GM19351 (cell line): Measurements from ENCODE around the gene SMAP1.

Source experiments
- ATAC-seq: cut with Tn5 transposase; IDR thresholded peaks from one replicate; pipeline ENCODE4 v1.9.1; 2021; ENCODE audit warnings: mild to moderate bottlenecking, moderate library complexity; ENCODE audit not compliant: unreplicated experiment

Gene SMAP1

GRCh38 chr6:70667711-70668498 lies at the start of gene SMAP1:
TSS of gene SMAP1 (plus strand) at chr6:70667883. CDS start at chr6:70668024, 141 bp downstream.
- peak; percentile 89 for ATAC-seq

DNA sequence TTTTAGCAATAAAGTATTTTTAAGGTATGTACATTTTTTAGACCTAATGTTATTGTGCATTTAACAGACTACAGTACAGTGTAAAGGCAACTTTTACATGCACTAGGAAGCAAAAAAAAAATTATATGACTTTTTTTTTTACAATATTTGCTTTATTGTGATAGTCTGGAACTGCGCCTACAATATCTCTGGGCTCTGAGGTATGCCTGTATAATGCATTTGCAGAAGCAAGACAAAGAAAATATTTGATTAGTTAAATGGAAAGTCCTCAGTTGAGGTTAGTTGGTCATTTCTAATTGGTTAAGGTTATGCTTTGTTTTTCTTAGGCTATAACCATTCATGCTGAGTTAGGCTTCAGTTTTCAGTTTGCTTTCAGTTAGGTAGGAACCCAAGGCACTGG lies 46.9 kb upstream of the SMAP1 start:
- no peak for ATAC-seq

- no peak for ATAC-seq
Observed at GRCh38 chr6:70622461-70622860, 45.2 kb upstream of the SMAP1 start.

DNA sequence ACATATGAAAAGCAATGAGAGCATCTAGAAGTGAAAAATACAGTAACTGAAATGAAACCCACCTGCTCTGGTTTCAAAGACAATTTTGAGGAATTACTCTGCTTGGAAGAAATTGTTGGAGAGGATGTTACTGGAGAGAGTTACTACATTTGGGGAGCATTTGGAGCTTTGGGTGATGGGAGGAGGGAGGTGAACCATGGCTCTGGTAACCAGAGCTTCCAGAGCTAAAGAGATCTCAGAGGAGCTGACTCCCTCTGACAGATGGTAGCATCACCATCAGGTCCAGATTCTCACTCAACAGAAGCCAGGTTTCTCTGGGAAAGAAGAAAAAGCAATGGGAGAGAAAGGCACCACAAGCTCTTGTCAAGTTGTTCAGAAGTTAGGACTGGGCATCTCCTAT lies 42.2 kb upstream of the SMAP1 start:
- no peak for ATAC-seq

DNA sequence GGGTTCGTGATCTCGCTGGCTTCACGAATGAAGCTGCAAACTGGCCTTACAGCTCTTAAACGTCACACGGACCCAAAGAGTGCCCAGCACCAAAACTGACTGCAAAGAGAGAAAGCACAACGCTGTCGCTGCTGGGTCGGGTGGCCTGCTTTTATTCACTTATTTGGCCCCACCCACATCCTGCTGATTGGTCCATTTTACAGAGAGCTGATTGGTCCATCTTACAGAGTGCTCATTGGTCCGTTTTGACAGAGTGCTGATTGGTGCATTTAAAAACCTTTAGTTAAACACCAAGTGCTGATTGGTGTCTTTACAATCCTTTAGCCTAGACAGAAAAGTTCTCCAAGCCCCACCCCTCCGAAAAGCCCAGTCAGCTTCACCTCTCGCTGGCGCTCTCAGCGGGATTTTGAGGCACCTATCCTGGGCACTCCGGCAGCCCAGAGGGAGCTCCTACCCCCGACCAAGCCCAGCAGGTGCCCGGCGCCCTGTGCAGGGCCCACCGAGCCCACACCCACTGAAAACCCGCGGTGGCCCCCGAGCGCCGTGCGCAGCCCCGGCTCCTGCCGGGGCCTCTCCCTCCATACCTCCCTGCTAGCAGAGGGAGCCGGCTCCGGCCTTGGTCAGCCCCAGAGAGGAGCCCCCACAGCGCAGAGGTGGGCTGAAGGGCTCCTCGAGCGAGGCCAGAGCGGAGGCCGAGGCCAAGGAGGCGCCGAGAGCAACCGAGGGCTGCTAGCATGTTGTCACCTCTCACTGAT lies 40.0 kb upstream of the SMAP1 start:
- no peak for ATAC-seq

GRCh38 chr6:70629929-70630328 lies 37.8 kb upstream of the SMAP1 start:
- ATAC-seq: no peak

GRCh38 chr6:70633870-70634269 lies 33.8 kb upstream of the SMAP1 start:
- ATAC-seq: no peak

DNA sequence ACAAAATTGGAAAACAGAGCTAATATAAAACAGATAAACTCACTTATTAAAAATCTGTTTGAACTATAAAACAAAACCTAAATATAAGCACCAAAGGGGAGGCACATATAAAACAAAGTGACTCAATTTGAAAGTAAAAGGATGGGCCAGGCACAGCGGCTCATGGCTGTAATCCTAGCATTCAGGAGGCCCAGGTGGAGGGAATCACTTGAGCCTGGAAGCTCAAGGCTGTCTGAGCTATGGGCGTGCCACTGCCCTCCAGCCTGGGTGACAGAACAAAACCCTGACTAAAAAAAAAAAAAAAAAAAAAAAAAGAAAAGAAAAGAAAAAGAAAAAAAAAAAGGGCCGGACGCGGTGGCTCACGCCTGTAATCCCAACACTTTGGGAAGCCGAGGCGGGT lies 31.1 kb upstream of the SMAP1 start:
- ATAC-seq: no peak

GRCh38 chr6:70638468-70638867 lies 29.2 kb upstream of the SMAP1 start:
- no peak for ATAC-seq

GRCh38 chr6:70651326-70651905 lies 16.3 kb upstream of the SMAP1 start:
- peak; percentile 79 for ATAC-seq

GRCh38 chr6:70652216-70652615 lies 15.5 kb upstream of the SMAP1 start:
- ATAC-seq: no peak

DNA sequence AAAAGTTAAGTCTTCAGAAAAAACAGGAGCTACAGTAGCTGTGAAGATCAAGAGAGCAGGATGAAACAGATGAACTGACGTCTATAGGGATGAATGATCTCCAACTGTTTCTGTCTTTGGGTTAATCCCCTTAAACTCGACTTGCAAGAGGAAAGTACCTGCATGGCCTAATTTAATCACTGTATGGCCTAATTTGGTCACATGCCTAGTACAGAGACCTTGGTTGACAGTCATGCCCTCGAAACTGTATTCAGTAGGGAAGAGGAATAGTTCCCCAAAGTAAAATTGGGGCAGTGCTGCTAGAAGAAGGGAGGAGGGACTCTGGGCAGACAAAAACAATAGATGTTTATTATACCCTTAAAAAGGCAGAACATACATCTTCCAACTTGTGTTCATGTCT lies 10.0 kb upstream of the SMAP1 start:
- no peak for ATAC-seq

- ATAC-seq: no peak
Observed at GRCh38 chr6:70663881-70664466, 3.7 kb upstream of the SMAP1 start.

DNA sequence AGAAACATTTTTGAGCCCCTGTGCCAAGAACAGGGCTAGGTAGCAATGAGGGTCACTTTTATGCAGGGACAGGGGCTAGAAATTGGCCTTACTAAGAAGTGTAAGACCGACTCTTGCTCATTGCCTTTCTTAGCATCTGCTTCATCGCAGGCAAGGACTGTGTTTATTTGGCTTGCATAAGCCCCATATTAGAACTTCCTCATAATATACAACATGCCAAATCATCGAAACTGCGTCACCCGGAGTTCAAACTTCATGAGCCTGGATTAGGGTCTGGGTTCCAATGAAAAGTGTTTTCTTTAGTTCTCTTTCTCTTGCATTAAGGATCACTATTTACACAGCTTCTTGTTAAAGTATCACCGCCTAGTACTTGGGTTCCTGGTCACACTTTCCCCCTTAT lies 977 bp upstream of the SMAP1 start:
- no peak for ATAC-seq

DNA sequence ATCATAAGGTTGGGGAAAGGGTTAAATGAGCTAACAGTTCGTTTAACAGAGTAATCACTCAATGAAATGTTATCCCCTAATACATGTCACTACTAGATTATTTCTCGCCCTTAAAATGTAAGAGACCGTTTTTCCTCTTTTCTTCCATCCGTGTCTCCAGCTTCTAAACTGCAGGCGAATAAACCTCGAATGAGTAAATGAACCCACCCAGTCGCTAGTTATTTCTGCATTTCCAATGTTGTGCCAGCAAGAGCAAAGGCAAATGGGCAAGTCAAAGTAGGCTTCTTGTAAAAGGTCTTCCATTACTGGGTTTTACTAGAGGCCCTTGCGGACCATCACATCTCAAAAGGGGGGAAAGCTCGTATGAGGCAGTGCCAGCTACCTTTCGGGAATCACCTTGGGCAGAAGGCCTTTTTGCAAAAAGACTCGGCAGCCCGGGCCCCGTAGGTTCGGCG lies 400 bp upstream of the SMAP1 start:
- peak; percentile 5 for ATAC-seq

- ATAC-seq: no peak
Observed at GRCh38 chr6:70668499-70668812, 773 bp downstream of the SMAP1 start.

DNA sequence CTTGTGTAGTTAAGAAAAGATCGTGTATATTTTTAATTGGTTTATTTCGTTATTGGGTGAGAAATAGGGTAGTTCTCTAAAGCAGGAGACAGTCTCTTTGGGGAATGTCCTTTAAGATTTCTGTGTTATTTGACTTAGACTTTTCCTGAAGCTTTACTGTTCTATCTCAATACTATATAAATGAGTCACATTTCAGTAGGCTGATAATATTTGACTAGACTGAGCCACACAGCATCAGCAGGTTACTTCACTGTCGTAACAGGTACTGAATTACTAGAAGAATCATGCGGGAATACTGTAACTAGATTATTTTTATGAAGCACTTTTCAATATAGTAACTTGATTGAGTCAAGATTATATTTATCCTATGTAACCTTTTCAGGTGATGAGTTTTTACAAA lies 1.4 kb downstream of the SMAP1 start:
- ATAC-seq: no peak

GRCh38 chr6:70672549-70672948 lies 4.9 kb downstream of the SMAP1 start:
- ATAC-seq: no peak

DNA sequence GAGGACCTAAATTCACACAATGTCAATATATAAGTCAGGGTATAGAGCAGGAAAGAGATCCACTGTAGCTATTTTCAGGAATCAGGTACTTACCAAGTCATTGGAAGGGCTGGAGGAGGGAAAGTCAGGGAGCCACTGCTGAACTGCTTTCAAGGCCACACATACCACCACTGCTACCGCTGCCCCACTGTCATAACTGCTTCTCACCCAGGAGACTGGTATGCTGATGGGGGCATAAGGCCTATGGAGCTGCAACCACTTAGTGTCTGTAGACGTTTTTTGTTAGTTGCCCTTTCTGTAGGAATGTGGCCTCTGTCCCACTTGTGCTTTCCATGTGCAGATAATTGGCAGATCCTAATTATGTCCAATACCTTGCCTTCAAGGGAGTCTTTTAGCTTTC lies 5.4 kb downstream of the SMAP1 start:
- no peak for ATAC-seq

GRCh38 chr6:70673601-70674000 lies 5.9 kb downstream of the SMAP1 start:
- ATAC-seq: no peak

GRCh38 chr6:70675822-70676221 lies 8.1 kb downstream of the SMAP1 start:
- no peak for ATAC-seq

- no peak for ATAC-seq
Observed at GRCh38 chr6:70676821-70677220, 9.1 kb downstream of the SMAP1 start.
